GM21381 (cell line): Measurements from ENCODE around the gene XRCC6.
"Not testable (repeated sequence)": the region's sequence is repeated elsewhere in the genome, so short reads cannot be mapped to it uniquely, and the experiment has no call there.

ENCODE experiments used
- ATAC-seq: cut with Tn5 transposase; IDR thresholded peaks from one replicate; pipeline ENCODE4 v1.9.1; 2021; ENCODE audit warnings: mild to moderate bottlenecking, moderate library complexity; ENCODE audit not compliant: unreplicated experiment

XRCC6 gene

DNA sequence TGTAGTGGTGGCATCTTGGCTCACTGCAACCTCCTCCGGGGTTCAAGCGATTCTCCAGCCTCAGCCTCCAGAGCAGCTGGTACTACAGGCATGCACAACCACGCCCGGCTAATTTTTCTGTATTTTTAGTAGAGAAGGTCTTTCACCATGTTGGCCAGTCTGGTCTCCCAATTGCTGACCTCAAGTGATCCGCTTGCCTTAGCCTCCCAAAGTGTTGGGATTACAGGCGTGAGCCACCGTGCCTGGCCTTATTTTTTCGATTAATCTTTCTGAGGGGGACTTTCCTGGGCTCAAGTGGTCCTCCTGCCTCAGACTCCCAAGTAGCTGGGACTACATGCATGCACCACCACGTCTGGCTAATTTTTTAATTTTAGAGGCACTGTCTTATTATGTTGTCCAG is 62.0 kb downstream of the XRCC6 start:
- no peak for ATAC-seq

DNA sequence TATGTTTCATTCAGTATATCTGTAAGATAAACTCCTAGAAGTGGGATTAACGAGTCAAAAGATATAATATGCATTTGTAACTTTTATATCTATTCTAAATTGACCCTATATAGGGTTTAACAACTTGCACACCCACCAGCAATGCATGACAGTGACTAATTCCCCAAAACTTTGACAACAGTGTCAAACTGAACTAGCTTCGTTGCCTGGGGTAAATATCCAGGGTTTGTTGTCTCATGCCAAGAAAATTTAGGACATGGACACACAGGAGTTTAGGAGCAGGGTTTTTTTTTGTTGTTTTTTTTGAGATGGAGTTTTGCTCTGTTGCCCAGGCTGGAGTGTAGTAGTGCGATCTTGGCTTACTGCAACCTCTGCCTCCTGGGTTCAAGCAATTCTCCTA is 62.5 kb downstream of the XRCC6 start:
- no peak for ATAC-seq

DNA sequence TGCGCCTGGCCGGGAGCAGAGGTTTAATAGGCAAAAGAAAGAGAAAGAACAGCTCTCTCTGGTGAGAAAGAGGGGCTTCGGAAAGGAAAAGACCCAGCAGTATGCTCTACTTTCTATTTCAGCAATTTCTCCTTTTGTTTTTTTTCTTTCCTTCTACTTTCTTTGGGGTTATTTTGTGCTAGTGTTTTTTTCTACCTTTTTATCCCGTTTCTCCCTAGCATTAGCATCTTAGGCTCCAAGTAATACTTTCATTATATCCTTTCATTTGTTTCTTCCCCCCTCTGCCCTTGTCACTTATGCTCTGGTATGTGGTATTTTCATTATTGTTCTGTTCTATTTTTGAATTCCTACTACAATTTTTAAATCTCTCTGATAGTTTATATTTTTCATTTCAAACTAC is 63.1 kb downstream of the XRCC6 start:
- ATAC-seq: no peak

DNA sequence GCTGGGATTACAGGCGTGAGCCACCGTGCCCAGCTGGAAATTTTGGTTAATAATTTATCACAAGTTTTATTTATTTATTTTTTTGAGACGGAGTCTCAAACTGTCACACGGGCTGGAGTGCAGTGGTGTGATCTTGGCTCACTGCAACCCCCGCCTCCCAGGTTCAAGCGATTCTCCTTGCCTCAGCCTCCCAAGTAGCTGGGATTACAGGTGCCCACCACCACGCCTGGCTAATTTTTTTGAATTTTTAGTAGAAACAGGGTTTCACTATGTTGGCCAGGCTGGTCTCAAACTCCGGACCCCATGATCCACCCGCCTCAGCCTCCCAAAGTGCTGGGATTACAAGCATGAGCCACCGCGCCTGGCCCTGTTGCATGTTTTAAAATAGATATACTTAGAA is 65.8 kb downstream of the XRCC6 start:
- ATAC-seq: not testable (repeated sequence)

DNA sequence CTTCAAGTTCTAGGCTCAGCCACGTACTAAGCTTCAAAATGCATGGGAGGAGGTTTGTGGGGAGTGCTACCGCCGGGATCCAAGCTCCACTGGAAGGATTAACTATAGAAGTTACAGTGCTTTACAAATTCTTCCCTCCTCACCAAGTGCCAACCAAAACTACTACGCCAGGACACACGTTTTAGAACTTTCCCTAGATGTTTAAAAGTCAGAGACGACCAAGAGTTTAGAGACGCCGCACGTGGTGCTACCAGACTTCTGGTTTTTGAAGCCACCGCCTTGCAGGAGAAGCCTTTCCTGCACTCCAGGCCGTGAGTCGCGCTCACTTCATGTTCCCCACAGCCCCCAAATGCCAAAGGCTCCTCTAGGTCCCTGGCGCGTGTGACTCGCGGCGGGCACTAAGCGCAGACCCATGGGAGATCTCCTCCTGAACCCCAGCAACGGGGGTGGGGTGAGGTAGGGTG is 66.8 kb downstream of the XRCC6 start:
- no peak for ATAC-seq

DNA sequence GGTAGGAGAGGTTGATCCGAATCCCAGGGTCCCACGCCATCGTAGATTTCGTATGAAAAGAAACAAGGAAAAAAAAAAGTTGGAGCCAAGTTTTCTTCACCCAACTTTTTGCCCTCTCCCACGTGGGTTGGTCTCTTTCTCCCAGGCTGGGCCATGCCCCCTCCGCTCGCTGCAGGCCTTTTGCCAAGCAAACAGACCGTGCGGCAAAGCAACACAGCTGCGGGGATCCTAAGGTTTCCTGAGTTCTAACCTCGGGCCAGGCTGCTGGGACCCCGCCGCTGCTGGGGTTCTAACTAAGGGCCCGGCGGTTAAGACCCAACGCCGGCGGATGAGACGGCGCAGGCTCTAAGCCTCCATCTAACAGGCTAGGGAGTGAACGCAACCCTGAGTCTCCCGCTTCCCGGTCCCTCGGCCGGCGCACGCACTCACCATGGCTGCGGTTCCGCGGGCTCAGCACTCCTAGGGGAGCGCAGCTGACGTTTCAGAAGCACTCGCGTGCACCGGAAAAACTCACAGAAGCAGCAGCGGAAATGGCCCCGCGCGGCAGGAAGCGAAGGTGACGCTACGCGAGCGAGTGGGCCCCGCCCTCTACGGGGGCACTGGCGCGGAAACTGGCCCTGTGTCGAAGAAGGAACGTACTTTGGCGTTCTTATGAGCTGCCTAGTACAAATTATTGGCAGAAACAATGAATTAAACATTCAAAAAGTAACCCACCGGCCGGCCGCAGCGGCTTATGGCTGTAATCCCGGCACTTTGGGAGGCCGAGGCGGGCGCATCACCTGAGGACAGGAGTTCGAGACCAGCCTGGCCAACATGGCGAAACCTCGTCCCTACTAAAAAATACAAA is 67.5 kb downstream of the XRCC6 start, which contains the start of gene SNU13:
Gene SNU13 (minus strand): TSS at position 503 of the 847 bp plus-strand sequence. CDS start 71 bp downstream, at position 432.
- ATAC-seq: peak; percentile 85

DNA sequence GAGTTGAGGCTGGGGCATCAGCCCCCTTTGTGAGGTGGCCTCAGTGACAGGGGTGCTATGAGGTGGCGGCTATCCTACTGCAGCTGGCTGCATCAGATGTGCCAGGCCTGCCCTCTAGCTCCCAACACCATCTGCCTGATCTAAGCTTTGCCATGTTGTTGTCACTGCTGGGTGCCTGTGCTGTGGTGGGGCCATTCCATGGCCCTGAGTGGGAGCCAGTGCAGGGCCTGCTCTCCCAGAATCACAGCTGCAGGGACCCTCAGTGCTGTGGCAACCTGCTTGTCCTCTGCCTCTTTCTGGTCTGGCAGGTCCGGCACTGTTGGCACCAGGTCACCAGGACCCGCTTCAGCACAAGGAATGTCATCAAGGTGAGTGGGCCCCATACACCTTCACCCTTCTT is 69.4 kb downstream of the XRCC6 start:
- no peak for ATAC-seq

DNA sequence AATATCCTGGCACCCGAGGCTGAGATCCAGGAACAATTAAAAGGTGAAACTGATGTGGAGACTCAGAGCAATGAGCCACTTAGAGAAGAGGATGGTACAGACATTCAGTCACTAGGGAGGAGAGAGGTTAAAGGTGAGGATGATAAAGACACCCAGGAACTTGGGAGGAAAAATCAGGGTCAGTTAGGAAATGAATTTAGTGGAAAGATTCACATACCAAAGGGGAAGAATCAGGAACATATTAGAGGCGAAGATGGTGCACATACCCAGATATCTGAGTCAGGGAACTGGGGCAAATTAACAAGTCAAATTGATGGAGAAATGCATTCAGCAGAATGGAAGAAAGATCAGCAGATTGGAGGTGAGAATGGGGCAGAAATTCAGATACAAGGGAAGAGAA is 74.1 kb downstream of the XRCC6 start:
- no peak for ATAC-seq

DNA sequence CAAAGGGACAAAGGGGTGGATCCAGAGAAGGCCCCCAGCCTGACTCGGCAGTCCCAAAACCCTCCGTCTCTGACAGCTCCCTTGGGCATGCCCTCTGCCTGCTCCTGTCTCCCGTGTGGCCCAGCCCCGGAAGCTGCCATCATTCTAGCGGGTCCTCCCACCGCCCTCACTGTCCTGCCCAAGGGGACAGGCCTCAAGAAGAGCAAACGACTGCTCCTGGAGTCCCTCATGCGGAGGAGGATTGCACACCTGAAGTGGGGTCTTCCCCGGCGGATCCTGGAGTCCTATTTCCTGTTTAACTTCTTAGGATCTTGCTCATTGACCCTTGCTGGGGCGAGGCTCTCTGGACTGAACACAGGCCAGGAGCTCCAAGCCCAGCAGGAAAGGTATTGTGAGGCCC is 75.6 kb downstream of the XRCC6 start:
- ATAC-seq: no peak

DNA sequence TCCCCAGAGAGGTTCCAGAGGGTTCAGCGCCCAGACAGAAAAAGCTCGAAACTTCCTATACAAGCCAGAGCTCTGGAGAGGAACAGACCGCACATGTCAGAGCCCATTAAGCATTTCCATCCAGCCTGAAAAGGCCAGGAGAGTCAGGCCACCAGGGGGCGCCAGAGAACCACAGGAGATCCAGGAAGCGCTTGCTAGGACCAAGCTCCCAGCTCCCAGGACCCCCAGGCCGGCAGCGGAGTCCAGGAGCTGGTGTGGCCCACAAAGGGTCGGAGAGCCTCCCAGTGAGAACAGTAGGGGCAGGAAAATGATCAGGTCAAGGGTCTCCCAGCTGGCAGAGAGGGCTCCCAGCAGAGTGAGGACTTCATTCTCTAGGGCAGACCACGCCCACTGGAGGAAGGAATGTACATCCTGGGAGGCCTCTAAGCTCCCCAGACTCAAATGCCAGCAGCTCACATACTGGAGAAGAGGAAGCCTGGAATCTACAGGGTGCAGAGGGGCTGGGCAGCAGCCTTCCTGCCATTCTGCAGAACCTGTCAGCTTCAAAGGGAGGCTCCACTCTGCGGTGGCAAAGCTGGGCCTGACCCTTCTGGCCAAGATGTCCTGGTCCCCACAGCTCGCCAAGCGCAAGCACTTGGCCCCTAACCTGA is 76.2 kb downstream of the XRCC6 start:
- no peak for ATAC-seq

DNA sequence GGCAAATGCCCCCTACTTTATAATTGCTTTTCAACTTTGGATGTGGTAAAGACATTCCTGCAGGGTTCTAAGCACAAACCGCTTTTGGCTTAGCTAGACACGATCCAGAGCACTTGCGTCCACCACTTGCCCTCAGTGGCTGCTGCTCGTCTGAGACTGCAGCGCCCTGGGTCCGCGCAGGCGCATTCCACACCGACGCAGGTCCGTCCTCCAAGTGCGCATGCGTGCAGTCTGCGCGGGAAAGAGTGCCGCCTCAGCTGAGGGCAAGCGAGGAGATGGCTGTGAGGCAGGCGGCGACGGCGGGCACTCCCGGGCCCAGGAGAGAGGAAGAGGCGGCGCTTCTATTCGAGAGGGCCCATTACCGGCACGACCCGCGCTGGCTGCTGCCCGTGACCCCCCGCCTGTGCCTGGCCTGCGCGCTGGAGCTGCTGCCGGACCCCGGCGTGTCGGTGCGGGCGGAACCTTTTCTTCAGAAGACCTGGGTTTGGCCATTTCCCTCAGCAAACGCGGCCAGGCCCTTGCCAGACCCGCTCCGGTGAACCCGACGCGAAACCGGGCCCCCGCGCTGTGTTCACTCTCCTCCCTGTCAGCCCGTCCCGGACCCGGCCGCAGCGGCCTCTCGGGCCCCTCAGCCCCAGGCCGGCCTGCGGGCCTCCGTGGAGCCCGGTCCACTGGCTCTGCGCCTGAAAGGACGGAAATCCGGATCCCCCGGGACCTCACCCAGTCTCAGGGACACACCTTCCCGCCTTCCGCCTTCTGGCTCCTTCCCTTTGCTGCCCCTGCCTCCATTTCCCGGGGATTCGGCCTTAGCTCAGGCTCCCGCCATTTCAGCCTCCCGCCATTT is 78.4 kb downstream of the XRCC6 start, which contains the start of gene MEI1:
Gene MEI1 (plus strand): TSS at position 240 of the 844 bp plus-strand sequence. CDS start 36 bp downstream, at position 276.
- ATAC-seq: no peak

DNA sequence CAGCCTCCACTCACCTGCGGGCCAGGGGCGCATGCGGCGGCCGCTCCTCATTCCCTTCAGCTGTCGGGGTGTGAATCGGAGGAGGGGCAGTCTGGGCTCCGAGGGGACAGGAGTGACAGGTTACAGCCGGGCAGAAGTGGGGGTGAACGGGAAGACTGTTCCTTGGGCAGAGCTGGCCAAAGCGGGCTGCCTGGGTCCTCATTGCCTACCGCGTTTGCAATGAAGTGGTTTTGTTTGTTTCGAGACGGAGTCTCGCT is 78.9 kb downstream of the XRCC6 start:
- ATAC-seq: no peak

DNA sequence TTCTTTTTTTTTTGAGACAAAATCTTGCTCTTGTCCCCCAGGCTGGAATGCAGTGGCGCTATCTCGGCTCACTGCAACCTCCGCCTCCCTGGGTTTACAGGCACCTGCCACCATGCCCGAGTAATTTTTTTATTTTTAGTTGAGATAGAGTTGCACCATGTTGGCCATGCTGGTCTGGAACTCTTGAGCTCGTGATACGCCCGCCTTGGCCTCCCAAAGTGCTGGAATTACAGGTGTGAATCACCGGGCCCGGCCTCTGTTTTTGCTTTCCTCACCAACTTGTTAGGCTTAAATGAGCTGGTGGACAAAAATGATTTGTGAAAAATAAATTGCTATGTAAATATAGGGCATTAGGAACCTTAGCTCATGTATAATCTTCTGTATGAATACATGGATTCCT is 81.7 kb downstream of the XRCC6 start:
- no peak for ATAC-seq

DNA sequence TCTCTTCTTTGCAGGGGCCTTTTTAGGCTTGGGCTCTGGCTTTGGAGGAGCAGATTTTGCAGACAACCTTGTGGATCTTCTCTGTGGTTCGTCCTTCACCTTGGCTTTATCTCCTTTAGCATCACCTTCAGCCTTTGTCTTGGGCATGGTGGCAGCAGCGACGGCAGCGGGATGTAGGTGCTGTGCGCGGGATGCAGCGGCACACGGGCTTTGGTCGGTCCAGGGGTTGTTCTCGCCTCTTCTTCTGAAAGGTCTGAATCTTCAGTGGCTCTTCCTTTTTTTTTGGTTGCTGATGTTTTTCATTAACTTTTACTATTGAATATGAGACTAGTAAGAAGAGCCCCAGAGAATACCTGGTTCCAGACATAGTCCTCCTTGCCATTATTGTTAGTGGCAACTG is 88.2 kb downstream of the XRCC6 start:
- ATAC-seq: no peak

DNA sequence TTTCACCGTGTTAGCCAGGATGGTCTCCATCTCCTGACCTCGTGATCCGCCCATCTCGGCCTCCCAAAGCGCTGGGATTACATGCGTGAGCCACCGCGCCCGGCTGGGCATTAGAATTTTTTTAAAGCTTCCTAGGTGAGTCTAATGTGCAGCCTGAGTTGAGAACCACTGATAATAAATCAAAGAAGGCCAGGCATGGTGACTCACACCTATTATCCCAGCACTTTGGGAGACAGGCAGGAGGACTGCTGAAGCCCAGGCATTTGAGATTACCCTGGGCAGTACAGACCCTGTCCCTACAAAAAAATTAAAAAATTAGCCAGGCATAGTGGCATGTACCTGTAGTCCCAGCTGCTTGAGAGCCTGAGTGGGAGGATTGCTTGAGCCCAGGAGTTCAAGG is 91.9 kb downstream of the XRCC6 start:
- no peak for ATAC-seq
